ENCODE measurements around the gene UCN2. TPM values are rescaled to one million over a fixed set of nuclear protein-coding genes. Genes with fewer than 3 reads are reported as not detected.

The UCN2 gene
- total and polyA plus RNA-seq, 4 donors: 0.07 to 0.18 (median 0.16) TPM; not detected in 1

DNA sequence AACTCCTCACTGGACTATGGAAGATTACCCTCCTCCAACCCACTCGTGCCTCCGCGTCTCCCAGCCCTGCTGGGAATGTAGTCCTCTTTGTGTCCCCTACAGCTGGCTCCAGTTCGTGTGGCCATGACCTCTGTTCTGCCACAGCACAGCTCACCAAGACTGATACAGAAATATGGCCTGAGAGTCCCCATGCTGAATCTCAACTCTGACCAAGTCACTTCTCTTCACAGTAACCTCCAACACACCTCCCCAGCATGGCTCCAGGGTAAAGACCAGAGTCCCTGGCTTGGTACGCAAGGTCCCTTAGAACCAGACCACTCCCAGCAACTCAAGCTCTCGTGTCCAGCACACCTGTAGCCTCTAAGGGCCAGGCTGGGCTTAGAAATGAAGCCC is 33.8 kb upstream of the UCN2 start:
- DNase-seq: no peak
- WGBS, 2 donors: 86 to 89% methylated on average over 6 of the region's 6 CpGs
- H3K27ac ChIP-seq (ENCODE audit: low read depth in 1 of 2, low read length in 1 of 2): peak overlapping the region in 1 of 2 donors; percentile 85
- H3K4me1 ChIP-seq (ENCODE audit: control insufficient read depth in 5 of 5, insufficient read depth in 5 of 5, low read length in 5 of 5): peaks cover 2 to 36% (median 11%) of the 10 kb centered on the region in 5 donors
- peaks cover 7 to 46% (median 26%) of the 10 kb centered on the region in 4 donors for H3K36me3 ChIP-seq (ENCODE audit: control insufficient read depth in 4 of 4, insufficient read depth in 4 of 4, low read length in 4 of 4)
- peaks cover 0 to 17% (median 0%) of the 10 kb centered on the region in 3 donors for H3K27me3 ChIP-seq (ENCODE audit: control insufficient read depth in 3 of 3, insufficient read depth in 3 of 3, low read length in 2 of 3)
- H3K4me3 ChIP-seq: no peak overlapping the region
- H3K9ac ChIP-seq (ENCODE audit: insufficient read depth in 1 of 2, low read length in 2 of 2): no peak overlapping the region
- no peaks in the 10 kb centered on the region for H3K9me3 ChIP-seq (ENCODE audit: control insufficient read depth in 4 of 4, insufficient read depth in 3 of 4, low read length in 3 of 4)
- no peak for ATAC-seq (ENCODE audit: insufficient read depth, low FRiP score)
- TF ChIP-seq, protein P1, sequence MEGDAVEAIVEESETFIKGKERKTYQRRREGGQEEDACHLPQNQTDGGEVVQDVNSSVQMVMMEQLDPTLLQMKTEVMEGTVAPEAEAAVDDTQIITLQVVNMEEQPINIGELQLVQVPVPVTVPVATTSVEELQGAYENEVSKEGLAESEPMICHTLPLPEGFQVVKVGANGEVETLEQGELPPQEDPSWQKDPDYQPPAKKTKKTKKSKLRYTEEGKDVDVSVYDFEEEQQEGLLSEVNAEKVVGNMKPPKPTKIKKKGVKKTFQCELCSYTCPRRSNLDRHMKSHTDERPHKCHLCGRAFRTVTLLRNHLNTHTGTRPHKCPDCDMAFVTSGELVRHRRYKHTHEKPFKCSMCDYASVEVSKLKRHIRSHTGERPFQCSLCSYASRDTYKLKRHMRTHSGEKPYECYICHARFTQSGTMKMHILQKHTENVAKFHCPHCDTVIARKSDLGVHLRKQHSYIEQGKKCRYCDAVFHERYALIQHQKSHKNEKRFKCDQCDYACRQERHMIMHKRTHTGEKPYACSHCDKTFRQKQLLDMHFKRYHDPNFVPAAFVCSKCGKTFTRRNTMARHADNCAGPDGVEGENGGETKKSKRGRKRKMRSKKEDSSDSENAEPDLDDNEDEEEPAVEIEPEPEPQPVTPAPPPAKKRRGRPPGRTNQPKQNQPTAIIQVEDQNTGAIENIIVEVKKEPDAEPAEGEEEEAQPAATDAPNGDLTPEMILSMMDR (IDR thresholded peaks at IDR 0.05; ENCODE audit: control extremely low read depth, extremely low read depth): no peak

DNA sequence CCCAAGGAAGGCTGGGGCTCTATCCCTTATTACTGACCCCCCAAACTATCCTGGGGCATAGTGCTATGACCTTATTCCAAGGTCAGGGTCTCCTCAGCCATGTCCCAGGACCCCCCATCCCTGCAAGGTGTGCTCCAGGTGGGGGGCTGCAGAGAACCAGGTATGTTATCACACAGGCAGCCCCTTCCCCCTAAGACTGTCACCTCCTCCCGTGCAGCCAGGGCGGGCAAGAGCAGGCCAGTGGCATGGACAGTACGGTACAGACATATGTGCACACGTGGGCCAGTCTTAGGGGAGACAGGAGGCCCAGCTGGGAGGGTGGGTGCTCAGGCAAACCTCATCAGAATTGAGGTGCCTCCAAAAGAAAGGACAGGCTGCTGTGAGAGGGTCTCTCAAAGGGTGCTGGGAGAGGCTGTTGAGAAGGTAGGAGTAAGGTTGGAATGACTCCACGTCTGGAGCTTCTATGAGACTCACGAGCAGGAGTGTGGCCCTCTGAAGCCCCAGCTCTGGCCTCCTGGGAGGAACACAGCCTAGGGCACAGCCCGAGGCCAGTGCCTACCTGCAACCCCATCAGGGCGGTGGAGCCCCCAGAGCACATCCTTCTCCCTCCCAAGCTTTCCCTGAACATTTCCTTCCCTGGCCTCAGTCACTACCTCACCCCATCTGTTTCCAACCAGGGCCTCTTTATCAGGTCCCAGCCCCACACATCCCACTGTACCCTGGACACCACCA is 33.3 kb upstream of the UCN2 start:
- DNase-seq (no peak), ATAC-seq (ENCODE audit: insufficient read depth, low FRiP score) (no peak)
- H3K4me3 ChIP-seq: no peak overlapping the region
- H3K9ac ChIP-seq (ENCODE audit: insufficient read depth in 1 of 2, low read length in 2 of 2): no peak overlapping the region
- TF ChIP-seq, protein P1 (IDR thresholded peaks at IDR 0.05; ENCODE audit: control extremely low read depth, extremely low read depth): no peak
- H3K9me3 ChIP-seq (ENCODE audit: control insufficient read depth in 4 of 4, insufficient read depth in 3 of 4, low read length in 3 of 4): no peaks in the 10 kb centered on the region
- peak overlapping the region in 1 of 2 donors; percentile 85 for H3K27ac ChIP-seq (ENCODE audit: low read depth in 1 of 2, low read length in 1 of 2)
- peaks cover 2 to 36% (median 11%) of the 10 kb centered on the region in 5 donors for H3K4me1 ChIP-seq (ENCODE audit: control insufficient read depth in 5 of 5, insufficient read depth in 5 of 5, low read length in 5 of 5)
- 78 to 82% methylated on average over 8 of the region's 8 CpGs for WGBS, 2 donors
- peaks cover 7 to 43% (median 26%) of the 10 kb centered on the region in 4 donors for H3K36me3 ChIP-seq (ENCODE audit: control insufficient read depth in 4 of 4, insufficient read depth in 4 of 4, low read length in 4 of 4)
- H3K27me3 ChIP-seq (ENCODE audit: control insufficient read depth in 3 of 3, insufficient read depth in 3 of 3, low read length in 2 of 3): peaks cover 0 to 17% (median 0%) of the 10 kb centered on the region in 3 donors

DNA sequence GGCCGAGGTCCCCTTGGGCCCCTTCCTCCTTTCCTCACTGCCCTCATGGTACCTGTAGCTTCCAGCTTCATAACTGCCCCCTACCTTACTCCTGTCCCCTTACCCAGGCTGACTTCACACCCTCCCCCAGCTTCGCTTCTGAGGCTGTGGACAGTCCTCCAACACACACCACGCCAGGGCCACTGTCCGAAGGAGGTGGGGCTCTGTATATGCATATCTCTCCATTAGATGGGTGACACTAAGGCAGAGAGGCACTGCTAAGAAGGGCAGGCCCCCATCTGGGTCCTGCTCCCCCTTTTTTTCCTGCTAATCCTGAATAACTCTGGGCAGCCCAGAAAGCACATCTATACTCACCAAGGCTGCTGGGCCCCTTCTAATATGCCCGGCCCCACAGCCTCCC is 32.6 kb upstream of the UCN2 start:
- DNase-seq: no peak
- Histone ChIP-seq H3K27me3 (ENCODE audit: control insufficient read depth in 3 of 3, insufficient read depth in 3 of 3, low read length in 2 of 3) (peaks cover 0 to 17% (median 0%) of the 10 kb centered on the region in 3 donors), H3K4me3 (no peak overlapping the region), H3K36me3 (ENCODE audit: control insufficient read depth in 4 of 4, insufficient read depth in 4 of 4, low read length in 4 of 4) (peaks cover 7 to 36% (median 19%) of the 10 kb centered on the region in 4 donors), H3K4me1 (ENCODE audit: control insufficient read depth in 5 of 5, insufficient read depth in 5 of 5, low read length in 5 of 5) (peaks cover 2 to 36% (median 11%) of the 10 kb centered on the region in 5 donors), H3K27ac (ENCODE audit: low read depth in 1 of 2, low read length in 1 of 2) (no peak overlapping the region), H3K9me3 (ENCODE audit: control insufficient read depth in 4 of 4, insufficient read depth in 3 of 4, low read length in 3 of 4) (no peaks in the 10 kb centered on the region), H3K9ac (ENCODE audit: insufficient read depth in 1 of 2, low read length in 2 of 2) (no peak overlapping the region)
- TF ChIP-seq, protein P1 (IDR thresholded peaks at IDR 0.05; ENCODE audit: control extremely low read depth, extremely low read depth): no peak
- ATAC-seq (ENCODE audit: insufficient read depth, low FRiP score): no peak
- WGBS, 2 donors: 74% methylated on average over 5 of the region's 5 CpGs

Data from lung (tissue), 12 donors.